B cell (primary cell): Measurements from ENCODE around the gene OR10G3. TPM values are rescaled to one million over a fixed set of nuclear protein-coding genes. Genes with fewer than 3 reads are reported as not detected.

Experiments
- ATAC-seq: fragments of 200-7000 bp; cut with Tn5 transposase; one replicate; pipeline ENCODE4 v1.10.0; 2021; ENCODE audit warnings: low read depth, mild to moderate bottlenecking, moderate number of reproducible peaks, moderate library complexity
- CTCF ChIA-PET: fragments of 350-600 bp; sonication (Branson Sonifier 250); formaldehyde crosslinking; loops from one replicate; lab custom pipeline; 2021; ENCODE audit warnings: antibody characterized with exemption, inconsistent platforms; lab: Charles Lee
- POLR2A ChIA-PET: fragments of 350-600 bp; sonication (Branson Sonifier 250); formaldehyde crosslinking; loops from one replicate; lab custom pipeline; 2021; ENCODE audit warnings: antibody characterized with exemption; lab: Charles Lee
- DNase-seq: peaks from one replicate; pipeline ENCODE4 v3.0.0; 2013
- H2AFZ ChIP-seq: 2 replicates; pipeline ENCODE4 v1.6.1; 2012; ENCODE audit warnings: mild to moderate bottlenecking, low read depth, low read length; ENCODE audit not compliant: insufficient read depth, poor library complexity, severe bottlenecking
- H3K27ac ChIP-seq, 2 donors: 1 replicate in 1 of 2; 2 replicates in 1 of 2; pipeline ENCODE4 v1.5.1; 2012 to 2013; ENCODE audit warnings: low read length in 2 of 2, mild to moderate bottlenecking in 2 of 2, moderate library complexity in 1 of 2
- H3K27me3 ChIP-seq, 4 experiments: fragments of 200-600 bp in 1 of 4; sonication (generic) in 1 of 4; replicated peaks in 1 of 4; 1 replicate in 2 of 4; 2 replicates in 2 of 4; pipeline versions ENCODE4 v1.6.1 to v1.7.0; 2013 to 2016; ENCODE audit warnings: low read length in 3 of 4, mild to moderate bottlenecking in 2 of 4, mixed read lengths in 1 of 4, moderate library complexity in 1 of 4; ENCODE audit not compliant: insufficient read depth in 4 of 4, control insufficient read depth in 3 of 4; ENCODE audit errors: control extremely low read depth in 1 of 4
- H3K36me3 ChIP-seq, 2 experiments: replicated peaks in 1 of 2; 1 replicate in 1 of 2; 2 replicates in 1 of 2; pipeline versions ENCODE4 v1.6.1 to v1.7.1; 2013; ENCODE audit warnings: low read length in 1 of 2; ENCODE audit not compliant: insufficient read depth in 2 of 2, control insufficient read depth in 1 of 2; ENCODE audit errors: control extremely low read depth in 1 of 2, extremely low read depth in 1 of 2
- H3K4me1 ChIP-seq, 2 donors: fragments of 200-600 bp in 1 of 2; sonication (generic) in 1 of 2; 1 replicate in 1 of 2; 2 replicates in 1 of 2; pipeline versions ENCODE4 v1.5.1 to v1.6.1; 2013 to 2017; ENCODE audit warnings: low read length in 2 of 2; ENCODE audit not compliant: control insufficient read depth in 2 of 2, insufficient read depth in 2 of 2
- H3K4me2 ChIP-seq: replicated peaks from 2 replicates; pipeline ENCODE3; 2012; ENCODE audit warnings: mild to moderate bottlenecking, low read depth, low read length; ENCODE audit not compliant: poor library complexity, severe bottlenecking
- H3K4me3 ChIP-seq, 5 experiments: fragments of 200-600 bp in 1 of 5; sonication (generic) in 1 of 5; 1 replicate in 3 of 5; 2 replicates in 2 of 5; pipeline versions ENCODE4 v1.5.1 to v1.7.0; 2011 to 2016; ENCODE audit warnings: low read length in 4 of 5, mild to moderate bottlenecking in 4 of 5, low read depth in 2 of 5, control low read depth in 1 of 5, moderate library complexity in 1 of 5; ENCODE audit not compliant: insufficient read depth in 1 of 5; ENCODE audit errors: control extremely low read depth in 1 of 5, extremely low read depth in 1 of 5
- H3K79me2 ChIP-seq: fragments of 200-600 bp; sonication (generic); one replicate; pipeline ENCODE4 v1.6.0; 2016; ENCODE audit warnings: low read length; ENCODE audit not compliant: control insufficient read depth, insufficient read depth
- H3K9ac ChIP-seq: fragments of 200-600 bp; sonication (generic); 2 replicates; pipeline ENCODE4 v1.6.1; 2017; ENCODE audit warnings: mild to moderate bottlenecking, low read length, moderate library complexity
- H3K9me3 ChIP-seq, 3 donors: one replicate each; pipeline versions ENCODE4 v1.6.1 to v1.7.1; 2013; ENCODE audit warnings: low read length in 2 of 3; ENCODE audit not compliant: control insufficient read depth in 2 of 3, insufficient read depth in 1 of 3; ENCODE audit errors: control extremely low read depth in 1 of 3
- H4K20me1 ChIP-seq: 2 replicates; pipeline ENCODE4 v1.6.0; 2012; ENCODE audit warnings: mild to moderate bottlenecking, low read length; ENCODE audit not compliant: insufficient read depth, control insufficient read depth, poor library complexity, severe bottlenecking
- H3K27ac Mint-ChIP-seq: one replicate; pipeline ENCODE4 v1.8.0; 2021; ENCODE audit warnings: mixed read lengths
- H3K27me3 Mint-ChIP-seq: one replicate; pipeline ENCODE4 v1.8.0; 2021; ENCODE audit warnings: mixed read lengths
- H3K4me1 Mint-ChIP-seq: one replicate; pipeline ENCODE4 v1.8.0; 2021; ENCODE audit warnings: mixed read lengths
- H3K4me3 Mint-ChIP-seq: one replicate; pipeline ENCODE4 v1.8.0; 2021; ENCODE audit warnings: mixed read lengths
- H3K9me3 Mint-ChIP-seq: one replicate; pipeline ENCODE4 v1.8.0; 2022; ENCODE audit warnings: mixed read lengths; ENCODE audit not compliant: insufficient read depth
- CTCF ChIP-seq: fragments of 200-600 bp; IDR thresholded peaks from one replicate; pipeline ENCODE4 v1.8.0; 2022; ENCODE audit warnings: antibody characterized with exemption, mild to moderate bottlenecking
- EZH2 ChIP-seq: IDR thresholded peaks from 2 replicates; pipeline ENCODE4 v1.6.1; 2012; ENCODE audit warnings: borderline replicate concordance, low read depth, mild to moderate bottlenecking, moderate library complexity, low read length; ENCODE audit not compliant: insufficient read depth, poor library complexity, severe bottlenecking
- WGBS: methylation state at CpG from one replicate; pipeline ENCODE4 v1.1.5; 2013; ENCODE audit warnings: missing lambda C conversion rate; ENCODE audit not compliant: insufficient coverage; 5-methylcytosine and 5-hydroxymethylcytosine counted together
- intact Hi-C: fragments of 100-400 bp; cut with micrococcal nuclease; formaldehyde crosslinking; loops from one replicate; pipeline ENCODE4 v1.10.0; 2022
- polyA minus RNA-seq: library from RNA; depleted of rRNA, polyadenylated mRNA; stranded (reverse); fragments of >200 nt; gene quantifications from 2 replicates; pipeline ENCODE4 v1.2.3, GENCODE V29; 2012
- polyA plus RNA-seq: library from polyadenylated mRNA; depleted of rRNA; stranded (reverse); fragments of >200 nt; gene quantifications from 2 replicates; pipeline ENCODE4 v1.2.3, GENCODE V29; 2012
- total RNA-seq, 2 donors: library from RNA; stranded (reverse); fragments of 120-200 nt in 1 of 2; gene quantifications; 1 replicate in 1 of 2; 2 replicates in 1 of 2; pipeline versions ENCODE4 v1.2.3 to v1.2.4, GENCODE V29; 2013 to 2022

Gene OR10G3
- not detected in 2 replicates for total RNA-seq
- not detected for total RNA-seq (2013)
- polyA plus RNA-seq, result not detected in 2 replicates
- polyA minus RNA-seq, result not detected in 2 replicates

GRCh38 chr14:21579976-21580375, at the start of gene OR10G3:
OR10G3 (minus strand) TSS chr14:21580076; CDS start chr14:21570744, 9,332 bp downstream.
- H3K36me3 ChIP-seq, result no peaks in the 10 kb centered on the region
- no peak within 1 kb of the TSS for H3K9ac ChIP-seq
- Mint-ChIP-seq H3K4me3 (no peak within 1 kb of the TSS), H3K9me3 (no peaks in the 10 kb centered on the region), H3K4me1 (no peaks in the 10 kb centered on the region), H3K27me3 (peaks cover 27% of the 10 kb centered on the region), H3K27ac (no peak within 1 kb of the TSS)
- ChIA-PET CTCF (no interaction called here), POLR2A (no interaction called here)
- H3K79me2 ChIP-seq, result no peaks in the 10 kb centered on the region
- TF ChIP-seq CTCF, result no peak
- TF ChIP-seq EZH2, result no peak
- no peaks in the 10 kb centered on the region for H3K4me1 ChIP-seq
- no peak within 1 kb of the TSS for H3K27ac ChIP-seq
- no peak within 1 kb of the TSS for H2AFZ ChIP-seq
- intact Hi-C loops, result no loop called here
- no peaks in the 10 kb centered on the region for H4K20me1 ChIP-seq
- no peak within 1 kb of the TSS for H3K4me2 ChIP-seq
- no peak within 1 kb of the TSS for H3K4me3 ChIP-seq
- 90% methylated on average over 2 of the region's 2 CpGs for WGBS
- ATAC-seq (no peak), DNase-seq (no peak)
- H3K9me3 ChIP-seq, result no peaks in the 10 kb centered on the region
- peaks cover 0 to 4% (median 0%) of the 10 kb centered on the region in 4 experiments for H3K27me3 ChIP-seq

GRCh38 chr14:21626491-21627230, 46.8 kb upstream of the OR10G3 start:
- no peak for DNase-seq
- Histone ChIP-seq H3K79me2 (no peaks in the 10 kb centered on the region), H3K4me1 (no peaks in the 10 kb centered on the region), H3K27ac (no peak overlapping the region), H3K4me3 (no peak overlapping the region), H3K9ac (no peak overlapping the region), H3K9me3 (peaks cover 0 to 2% (median 0%) of the 10 kb centered on the region in 3 donors), H3K27me3 (peaks cover 0 to 5% (median 1%) of the 10 kb centered on the region in 4 experiments), H3K36me3 (no peaks in the 10 kb centered on the region), H2AFZ (no peak overlapping the region), H4K20me1 (no peaks in the 10 kb centered on the region), H3K4me2 (no peak overlapping the region)
- ATAC-seq, result no peak
- ChIA-PET CTCF (no interaction called here), POLR2A (no interaction called here)
- Mint-ChIP-seq H3K4me3 (no peak overlapping the region), H3K4me1 (no peaks in the 10 kb centered on the region), H3K27me3 (peaks cover 42% of the 10 kb centered on the region), H3K27ac (no peak overlapping the region), H3K9me3 (peaks cover 5% of the 10 kb centered on the region)
- no peak for TF ChIP-seq CTCF
- no peak for TF ChIP-seq EZH2
- WGBS, result no CpG with 5 or more reads among the region's 3 CpGs
- intact Hi-C loops, result no loop called here
